ENCODE results near the gene SOX8. TPM values are rescaled to one million over a fixed set of nuclear protein-coding genes. Genes with fewer than 3 reads are reported as not detected.

SOX8 gene
- total and polyA plus RNA-seq, 2 experiments from 2014 or later: 5.7 to 26.2 TPM

DNA sequence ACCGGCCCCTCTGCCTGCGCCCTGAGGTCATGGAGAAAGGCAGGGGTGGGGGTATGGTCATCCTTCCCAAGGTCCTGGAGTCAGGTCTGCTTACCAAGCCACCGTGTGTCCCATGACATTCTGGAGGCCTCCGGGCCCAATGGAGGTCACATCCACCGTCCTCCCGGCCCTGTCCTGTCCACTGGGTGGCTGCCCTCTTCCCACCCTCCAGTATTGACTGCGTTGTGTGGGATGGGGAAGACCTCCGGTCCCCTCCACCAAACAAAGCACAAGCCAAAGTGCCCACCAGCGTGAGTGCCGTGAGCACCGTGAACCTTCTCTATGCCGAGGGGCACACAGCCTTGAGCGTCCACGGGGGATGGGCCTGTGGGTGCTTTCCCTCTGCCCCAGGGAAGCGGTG is 48.0 kb upstream of the SOX8 start:
- peaks cover 13% of the 10 kb centered on the region for H3K4me1 Mint-ChIP-seq
- H3K4me2 ChIP-seq: no peak overlapping the region
- H3K36me3 ChIP-seq (ENCODE audit: insufficient read depth): no peaks in the 10 kb centered on the region
- ATAC-seq (no peak), DNase-seq (ENCODE audit: low spot score) (no peak)
- no peak overlapping the region for H3K4me3 ChIP-seq
- no peak overlapping the region for H2AFZ ChIP-seq
- no peak overlapping the region for H3K4me3 Mint-ChIP-seq
- no peak overlapping the region for H3K27ac ChIP-seq (ENCODE audit: low read depth)
- no peaks in the 10 kb centered on the region for H3K79me2 ChIP-seq (replicated peaks; ENCODE audit: insufficient read depth)
- 0 out of 2 replicates have a peak, but pooled peaks cover 5% of the 10 kb centered on the region for H3K4me1 ChIP-seq (ENCODE audit: insufficient read depth)
- H3K27me3 ChIP-seq (ENCODE audit: insufficient read depth): no peaks in the 10 kb centered on the region
- peaks cover 7% of the 10 kb centered on the region for H3K27me3 Mint-ChIP-seq (ENCODE audit: insufficient read depth, low read depth, poor library complexity)
- no peak for TF ChIP-seq EZH2 (IDR thresholded peaks at IDR 0.05; ENCODE audit: low read depth, unreplicated experiment)
- TF ChIP-seq ZNF114 (CRISPR knock-in tag; IDR thresholded peaks at IDR 0.05): no peak
- TF ChIP-seq NANOG (IDR thresholded peaks at IDR 0.05; ENCODE audit: borderline replicate concordance): no peak
- no peak for TF ChIP-seq CREB1 (CRISPR knock-in tag; IDR thresholded peaks at IDR 0.05; ENCODE audit: low read depth)
- TF ChIP-seq POLR2AphosphoS5 (IDR thresholded peaks at IDR 0.05; ENCODE audit: low read depth): no peak
- TF ChIP-seq STAT1 (IDR thresholded peaks at IDR 0.05; ENCODE audit: unreplicated experiment): no peak
- TF ChIP-seq, protein P1, sequence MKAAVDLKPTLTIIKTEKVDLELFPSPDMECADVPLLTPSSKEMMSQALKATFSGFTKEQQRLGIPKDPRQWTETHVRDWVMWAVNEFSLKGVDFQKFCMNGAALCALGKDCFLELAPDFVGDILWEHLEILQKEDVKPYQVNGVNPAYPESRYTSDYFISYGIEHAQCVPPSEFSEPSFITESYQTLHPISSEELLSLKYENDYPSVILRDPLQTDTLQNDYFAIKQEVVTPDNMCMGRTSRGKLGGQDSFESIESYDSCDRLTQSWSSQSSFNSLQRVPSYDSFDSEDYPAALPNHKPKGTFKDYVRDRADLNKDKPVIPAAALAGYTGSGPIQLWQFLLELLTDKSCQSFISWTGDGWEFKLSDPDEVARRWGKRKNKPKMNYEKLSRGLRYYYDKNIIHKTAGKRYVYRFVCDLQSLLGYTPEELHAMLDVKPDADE (IDR thresholded peaks at IDR 0.05): no peak
- no peak for TF ChIP-seq EZH2phosphoT487 (IDR thresholded peaks at IDR 0.05; ENCODE audit: unreplicated experiment)
- no peak for TF ChIP-seq ZNF331 (CRISPR knock-in tag; IDR thresholded peaks at IDR 0.05; ENCODE audit: low read depth)
- TF ChIP-seq, protein P2, sequence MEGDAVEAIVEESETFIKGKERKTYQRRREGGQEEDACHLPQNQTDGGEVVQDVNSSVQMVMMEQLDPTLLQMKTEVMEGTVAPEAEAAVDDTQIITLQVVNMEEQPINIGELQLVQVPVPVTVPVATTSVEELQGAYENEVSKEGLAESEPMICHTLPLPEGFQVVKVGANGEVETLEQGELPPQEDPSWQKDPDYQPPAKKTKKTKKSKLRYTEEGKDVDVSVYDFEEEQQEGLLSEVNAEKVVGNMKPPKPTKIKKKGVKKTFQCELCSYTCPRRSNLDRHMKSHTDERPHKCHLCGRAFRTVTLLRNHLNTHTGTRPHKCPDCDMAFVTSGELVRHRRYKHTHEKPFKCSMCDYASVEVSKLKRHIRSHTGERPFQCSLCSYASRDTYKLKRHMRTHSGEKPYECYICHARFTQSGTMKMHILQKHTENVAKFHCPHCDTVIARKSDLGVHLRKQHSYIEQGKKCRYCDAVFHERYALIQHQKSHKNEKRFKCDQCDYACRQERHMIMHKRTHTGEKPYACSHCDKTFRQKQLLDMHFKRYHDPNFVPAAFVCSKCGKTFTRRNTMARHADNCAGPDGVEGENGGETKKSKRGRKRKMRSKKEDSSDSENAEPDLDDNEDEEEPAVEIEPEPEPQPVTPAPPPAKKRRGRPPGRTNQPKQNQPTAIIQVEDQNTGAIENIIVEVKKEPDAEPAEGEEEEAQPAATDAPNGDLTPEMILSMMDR (conservative IDR thresholded peaks at IDR 0.05; ENCODE audit: low read depth in 2 of 2): no peak
- TF ChIP-seq, protein P3, sequence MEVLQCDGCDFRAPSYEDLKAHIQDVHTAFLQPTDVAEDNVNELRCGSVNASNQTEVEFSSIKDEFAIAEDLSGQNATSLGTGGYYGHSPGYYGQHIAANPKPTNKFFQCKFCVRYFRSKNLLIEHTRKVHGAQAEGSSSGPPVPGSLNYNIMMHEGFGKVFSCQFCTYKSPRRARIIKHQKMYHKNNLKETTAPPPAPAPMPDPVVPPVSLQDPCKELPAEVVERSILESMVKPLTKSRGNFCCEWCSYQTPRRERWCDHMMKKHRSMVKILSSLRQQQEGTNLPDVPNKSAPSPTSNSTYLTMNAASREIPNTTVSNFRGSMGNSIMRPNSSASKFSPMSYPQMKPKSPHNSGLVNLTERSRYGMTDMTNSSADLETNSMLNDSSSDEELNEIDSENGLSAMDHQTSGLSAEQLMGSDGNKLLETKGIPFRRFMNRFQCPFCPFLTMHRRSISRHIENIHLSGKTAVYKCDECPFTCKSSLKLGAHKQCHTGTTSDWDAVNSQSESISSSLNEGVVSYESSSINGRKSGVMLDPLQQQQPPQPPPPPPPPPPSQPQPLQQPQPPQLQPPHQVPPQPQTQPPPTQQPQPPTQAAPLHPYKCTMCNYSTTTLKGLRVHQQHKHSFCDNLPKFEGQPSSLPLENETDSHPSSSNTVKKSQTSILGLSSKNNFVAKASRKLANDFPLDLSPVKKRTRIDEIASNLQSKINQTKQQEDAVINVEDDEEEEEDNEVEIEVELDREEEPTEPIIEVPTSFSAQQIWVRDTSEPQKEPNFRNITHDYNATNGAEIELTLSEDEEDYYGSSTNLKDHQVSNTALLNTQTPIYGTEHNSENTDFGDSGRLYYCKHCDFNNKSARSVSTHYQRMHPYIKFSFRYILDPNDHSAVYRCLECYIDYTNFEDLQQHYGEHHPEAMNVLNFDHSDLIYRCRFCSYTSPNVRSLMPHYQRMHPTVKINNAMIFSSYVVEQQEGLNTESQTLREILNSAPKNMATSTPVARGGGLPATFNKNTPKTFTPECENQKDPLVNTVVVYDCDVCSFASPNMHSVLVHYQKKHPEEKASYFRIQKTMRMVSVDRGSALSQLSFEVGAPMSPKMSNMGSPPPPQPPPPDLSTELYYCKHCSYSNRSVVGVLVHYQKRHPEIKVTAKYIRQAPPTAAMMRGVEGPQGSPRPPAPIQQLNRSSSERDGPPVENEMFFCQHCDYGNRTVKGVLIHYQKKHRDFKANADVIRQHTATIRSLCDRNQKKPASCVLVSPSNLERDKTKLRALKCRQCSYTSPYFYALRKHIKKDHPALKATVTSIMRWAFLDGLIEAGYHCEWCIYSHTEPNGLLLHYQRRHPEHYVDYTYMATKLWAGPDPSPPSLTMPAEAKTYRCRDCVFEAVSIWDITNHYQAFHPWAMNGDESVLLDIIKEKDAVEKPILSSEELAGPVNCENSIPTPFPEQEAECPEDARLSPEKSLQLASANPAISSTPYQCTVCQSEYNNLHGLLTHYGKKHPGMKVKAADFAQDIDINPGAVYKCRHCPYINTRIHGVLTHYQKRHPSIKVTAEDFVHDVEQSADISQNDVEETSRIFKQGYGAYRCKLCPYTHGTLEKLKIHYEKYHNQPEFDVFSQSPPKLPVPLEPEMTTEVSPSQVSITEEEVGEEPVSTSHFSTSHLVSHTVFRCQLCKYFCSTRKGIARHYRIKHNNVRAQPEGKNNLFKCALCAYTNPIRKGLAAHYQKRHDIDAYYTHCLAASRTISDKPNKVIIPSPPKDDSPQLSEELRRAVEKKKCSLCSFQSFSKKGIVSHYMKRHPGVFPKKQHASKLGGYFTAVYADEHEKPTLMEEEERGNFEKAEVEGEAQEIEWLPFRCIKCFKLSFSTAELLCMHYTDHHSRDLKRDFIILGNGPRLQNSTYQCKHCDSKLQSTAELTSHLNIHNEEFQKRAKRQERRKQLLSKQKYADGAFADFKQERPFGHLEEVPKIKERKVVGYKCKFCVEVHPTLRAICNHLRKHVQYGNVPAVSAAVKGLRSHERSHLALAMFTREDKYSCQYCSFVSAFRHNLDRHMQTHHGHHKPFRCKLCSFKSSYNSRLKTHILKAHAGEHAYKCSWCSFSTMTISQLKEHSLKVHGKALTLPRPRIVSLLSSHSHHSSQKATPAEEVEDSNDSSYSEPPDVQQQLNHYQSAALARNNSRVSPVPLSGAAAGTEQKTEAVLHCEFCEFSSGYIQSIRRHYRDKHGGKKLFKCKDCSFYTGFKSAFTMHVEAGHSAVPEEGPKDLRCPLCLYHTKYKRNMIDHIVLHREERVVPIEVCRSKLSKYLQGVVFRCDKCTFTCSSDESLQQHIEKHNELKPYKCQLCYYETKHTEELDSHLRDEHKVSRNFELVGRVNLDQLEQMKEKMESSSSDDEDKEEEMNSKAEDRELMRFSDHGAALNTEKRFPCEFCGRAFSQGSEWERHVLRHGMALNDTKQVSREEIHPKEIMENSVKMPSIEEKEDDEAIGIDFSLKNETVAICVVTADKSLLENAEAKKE (CRISPR knock-in tag; IDR thresholded peaks at IDR 0.05): no peak
- TF ChIP-seq JUNB (IDR thresholded peaks at IDR 0.05; ENCODE audit: unreplicated experiment): no peak
- TF ChIP-seq, protein P4, sequence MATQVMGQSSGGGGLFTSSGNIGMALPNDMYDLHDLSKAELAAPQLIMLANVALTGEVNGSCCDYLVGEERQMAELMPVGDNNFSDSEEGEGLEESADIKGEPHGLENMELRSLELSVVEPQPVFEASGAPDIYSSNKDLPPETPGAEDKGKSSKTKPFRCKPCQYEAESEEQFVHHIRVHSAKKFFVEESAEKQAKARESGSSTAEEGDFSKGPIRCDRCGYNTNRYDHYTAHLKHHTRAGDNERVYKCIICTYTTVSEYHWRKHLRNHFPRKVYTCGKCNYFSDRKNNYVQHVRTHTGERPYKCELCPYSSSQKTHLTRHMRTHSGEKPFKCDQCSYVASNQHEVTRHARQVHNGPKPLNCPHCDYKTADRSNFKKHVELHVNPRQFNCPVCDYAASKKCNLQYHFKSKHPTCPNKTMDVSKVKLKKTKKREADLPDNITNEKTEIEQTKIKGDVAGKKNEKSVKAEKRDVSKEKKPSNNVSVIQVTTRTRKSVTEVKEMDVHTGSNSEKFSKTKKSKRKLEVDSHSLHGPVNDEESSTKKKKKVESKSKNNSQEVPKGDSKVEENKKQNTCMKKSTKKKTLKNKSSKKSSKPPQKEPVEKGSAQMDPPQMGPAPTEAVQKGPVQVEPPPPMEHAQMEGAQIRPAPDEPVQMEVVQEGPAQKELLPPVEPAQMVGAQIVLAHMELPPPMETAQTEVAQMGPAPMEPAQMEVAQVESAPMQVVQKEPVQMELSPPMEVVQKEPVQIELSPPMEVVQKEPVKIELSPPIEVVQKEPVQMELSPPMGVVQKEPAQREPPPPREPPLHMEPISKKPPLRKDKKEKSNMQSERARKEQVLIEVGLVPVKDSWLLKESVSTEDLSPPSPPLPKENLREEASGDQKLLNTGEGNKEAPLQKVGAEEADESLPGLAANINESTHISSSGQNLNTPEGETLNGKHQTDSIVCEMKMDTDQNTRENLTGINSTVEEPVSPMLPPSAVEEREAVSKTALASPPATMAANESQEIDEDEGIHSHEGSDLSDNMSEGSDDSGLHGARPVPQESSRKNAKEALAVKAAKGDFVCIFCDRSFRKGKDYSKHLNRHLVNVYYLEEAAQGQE (IDR thresholded peaks at IDR 0.05; ENCODE audit: unreplicated experiment): no peak
- H3K36me3 Mint-ChIP-seq (ENCODE audit: low read depth): no peaks in the 10 kb centered on the region
- no peaks in the 10 kb centered on the region for H3F3A ChIP-seq (replicated peaks; ENCODE audit: low read depth)
- no peak overlapping the region for H3K27ac Mint-ChIP-seq
- no peaks in the 10 kb centered on the region for H4K20me1 ChIP-seq (replicated peaks; ENCODE audit: insufficient read depth)
- H3K9me3 Mint-ChIP-seq: no peaks in the 10 kb centered on the region; the same call in 2 of the 3 replicates
- H3K9me2 ChIP-seq (ENCODE audit: insufficient read depth): no peaks in the 10 kb centered on the region
